Neural cell (in vitro differentiated cells): ENCODE results near the gene AMIGO2. TPM values are rescaled to one million over a fixed set of nuclear protein-coding genes. Genes with fewer than 3 reads are reported as not detected.

Experiments
- H2AFZ ChIP-seq: fragments of 200-600, 300-800 bp; sonication (generic), shearing (Covaris generic); 2 replicates; pipeline ENCODE4 v1.6.0; 2014; ENCODE audit warnings: low read depth, mild to moderate bottlenecking, antibody characterized with exemption, low read length, moderate library complexity
- H3F3A ChIP-seq: fragments of 200-600 bp; shearing (Covaris generic); 2 replicates; pipeline ENCODE4 v1.6.1; 2016; ENCODE audit warnings: mild to moderate bottlenecking, moderate library complexity, mixed read lengths, antibody characterized with exemption, low read length; ENCODE audit not compliant: insufficient read depth, poor library complexity, severe bottlenecking
- H3K27ac ChIP-seq: fragments of 200-600, 300-800 bp; sonication (generic), shearing (Covaris generic); 2 replicates; pipeline ENCODE4 v1.5.1; 2014; ENCODE audit warnings: mild to moderate bottlenecking, low read length, moderate library complexity
- H3K27me3 ChIP-seq: fragments of 300-800, 200-600 bp; sonication (generic), shearing (Covaris generic); 2 replicates; pipeline ENCODE4 v1.6.0; 2014; ENCODE audit warnings: mild to moderate bottlenecking, low read depth, low read length, moderate library complexity; ENCODE audit not compliant: insufficient read depth
- H3K36me3 ChIP-seq: fragments of 300-800, 200-600 bp; sonication (generic), shearing (Covaris generic); 2 replicates; pipeline ENCODE4 v1.5.1; 2014; ENCODE audit warnings: mild to moderate bottlenecking, antibody characterized with exemption, low read length, moderate library complexity; ENCODE audit not compliant: insufficient read depth
- H3K4me2 ChIP-seq: fragments of 300-800, 200-600 bp; sonication (generic), shearing (Covaris generic); 2 replicates; pipeline ENCODE4 v1.6.0; 2014; ENCODE audit warnings: mild to moderate bottlenecking, low read length
- H3K4me3 ChIP-seq: fragments of 300-800, 200-600 bp; sonication (generic), shearing (Covaris generic); 2 replicates; pipeline ENCODE4 v1.5.1; 2014; ENCODE audit warnings: mild to moderate bottlenecking, low read length, moderate library complexity
- H3K79me2 ChIP-seq: fragments of 200-600 bp; shearing (Covaris generic); replicated peaks from 2 replicates; pipeline ENCODE4 v1.6.0; 2014; ENCODE audit warnings: mild to moderate bottlenecking, low read length, moderate library complexity; ENCODE audit not compliant: insufficient read depth
- H3K9ac ChIP-seq: fragments of 300-800, 200-600 bp; sonication (generic), shearing (Covaris generic); 2 replicates; pipeline ENCODE4 v1.6.1; 2016; ENCODE audit warnings: mild to moderate bottlenecking, low read length, mixed read lengths
- H3K9me2 ChIP-seq: fragments of 200-600 bp; shearing (Covaris generic); 2 replicates; pipeline ENCODE4 v1.6.1; 2016; ENCODE audit warnings: mild to moderate bottlenecking, low read length, mixed read lengths; ENCODE audit not compliant: insufficient read depth
- H3K9me3 ChIP-seq: fragments of 200-600, 300-800 bp; sonication (generic), shearing (Covaris generic); 2 replicates; pipeline ENCODE4 v1.6.1; 2016; ENCODE audit warnings: mild to moderate bottlenecking, mixed run types, low read length, moderate library complexity, mixed read lengths
- H4K20me1 ChIP-seq: fragments of 200-600 bp; shearing (Covaris generic); 2 replicates; pipeline ENCODE4 v1.6.1; 2016; ENCODE audit warnings: mild to moderate bottlenecking, mixed run types; ENCODE audit not compliant: insufficient read depth
- CTCF ChIP-seq: fragments of 450-650 bp; IDR thresholded peaks from 2 replicates; pipeline ENCODE4 v1.5.1; 2014; ENCODE audit warnings: antibody characterized with exemption, mild to moderate bottlenecking, moderate library complexity; ENCODE audit not compliant: poor library complexity, severe bottlenecking
- EP300 ChIP-seq: fragments of 450-650 bp; conservative IDR thresholded peaks from 2 replicates; pipeline ENCODE4 v1.6.1; 2014; ENCODE audit warnings: antibody characterized with exemption, mild to moderate bottlenecking, moderate library complexity; ENCODE audit not compliant: poor library complexity, severe bottlenecking
- EZH2 ChIP-seq: fragments of 200-600, 300-800 bp; shearing (Covaris generic), sonication (generic); IDR thresholded peaks from 2 replicates; pipeline ENCODE4 v1.6.1; 2014; ENCODE audit warnings: antibody characterized with exemption, low read length, borderline replicate concordance, mild to moderate bottlenecking; ENCODE audit not compliant: insufficient read depth, poor library complexity, severe bottlenecking
- MXI1 ChIP-seq: fragments of 450-650 bp; conservative IDR thresholded peaks from 2 replicates; pipeline ENCODE4 v1.6.1; 2014; ENCODE audit warnings: antibody characterized with exemption, mild to moderate bottlenecking; ENCODE audit not compliant: poor library complexity, severe bottlenecking
- POLR2AphosphoS5 ChIP-seq: IDR thresholded peaks from 2 replicates; pipeline ENCODE4 v1.6.1; 2012
- RAD21 ChIP-seq: fragments of 450-650 bp; conservative IDR thresholded peaks from 2 replicates; pipeline ENCODE4 v1.6.1; 2014; ENCODE audit warnings: antibody characterized with exemption, mild to moderate bottlenecking, moderate library complexity
- REST ChIP-seq: IDR thresholded peaks from 2 replicates; pipeline ENCODE4 v1.6.1; 2012; ENCODE audit warnings: borderline replicate concordance
- SMC3 ChIP-seq: fragments of 450-650 bp; conservative IDR thresholded peaks from 2 replicates; pipeline ENCODE4 v1.6.1; 2014; ENCODE audit warnings: antibody characterized with exemption, mild to moderate bottlenecking, moderate library complexity; ENCODE audit not compliant: poor library complexity
- TAF1 ChIP-seq: IDR thresholded peaks from 2 replicates; pipeline ENCODE4 v1.6.1; 2012; ENCODE audit warnings: low read depth
- polyA plus RNA-seq: library from polyadenylated mRNA; depleted of rRNA; stranded (reverse); fragments of >200 nt; gene quantifications from 2 replicates; pipeline ENCODE4 v1.2.3, GENCODE V29; 2014

Gene AMIGO2
- polyA plus RNA-seq, 1 donor from 2014 or later, result 3.1 TPM

GRCh38 chr12:47085815-47086252 is 6.1 kb upstream of the AMIGO2 start:
- no peak overlapping the region for H3K27ac ChIP-seq
- no peak overlapping the region for H3K4me2 ChIP-seq
- H3K9ac ChIP-seq, result no peak overlapping the region
- TF ChIP-seq TAF1, result no peak
- no peak for TF ChIP-seq EP300
- TF ChIP-seq CTCF, result no peak
- TF ChIP-seq MXI1, result no peak
- no peak for TF ChIP-seq POLR2AphosphoS5
- no peak for TF ChIP-seq RAD21
- TF ChIP-seq EZH2, result no peak
- no peak for TF ChIP-seq REST
- no peak for TF ChIP-seq SMC3
- H3K79me2 ChIP-seq, result no peaks in the 10 kb centered on the region
- H3K9me2 ChIP-seq, result no peaks in the 10 kb centered on the region
- no peak overlapping the region for H2AFZ ChIP-seq
- no peaks in the 10 kb centered on the region for H3F3A ChIP-seq
- H3K27me3 ChIP-seq, result no peaks in the 10 kb centered on the region
- no peaks in the 10 kb centered on the region for H3K9me3 ChIP-seq
- no peak overlapping the region for H3K4me3 ChIP-seq
- H3K36me3 ChIP-seq, result no peaks in the 10 kb centered on the region
- H4K20me1 ChIP-seq, result no peaks in the 10 kb centered on the region

GRCh38 chr12:47084172-47084571 is 4.4 kb upstream of the AMIGO2 start:
- no peak overlapping the region for H2AFZ ChIP-seq
- no peak overlapping the region for H3K9ac ChIP-seq

More at GRCh38 chr12:47084172-47084571, 4.4 kb upstream of the AMIGO2 start:
- H3K27ac ChIP-seq, result no peak overlapping the region
- no peak overlapping the region for H3K4me2 ChIP-seq
- no peaks in the 10 kb centered on the region for H3K9me2 ChIP-seq
- TF ChIP-seq EP300 (no peak), RAD21 (no peak)
- H3K79me2 ChIP-seq, result no peaks in the 10 kb centered on the region
- H3K4me3 ChIP-seq, result no peak overlapping the region
- no peaks in the 10 kb centered on the region for H3K36me3 ChIP-seq
- no peaks in the 10 kb centered on the region for H3F3A ChIP-seq
- H4K20me1 ChIP-seq, result no peaks in the 10 kb centered on the region
- H3K9me3 ChIP-seq, result no peaks in the 10 kb centered on the region
- peaks cover 13% of the 10 kb centered on the region for H3K27me3 ChIP-seq
